Measurements from ENCODE around the gene RBP2.

GRCh38 chr3:139418144-139418543 is 58.2 kb downstream of the RBP2 start:
- TF ChIP-seq EZH2 (IDR thresholded peaks at IDR 0.05; ENCODE audit: borderline replicate concordance, low read depth, low read length, severe bottlenecking) (no peak), CTCF (IDR thresholded peaks at IDR 0.05; ENCODE audit: extremely low read depth in 1 of 2, insufficient read depth in 1 of 2, low read depth in 1 of 2, low read length in 2 of 2) (no peak)
